Measurements from ENCODE around the gene MAST4.
"Not testable (repeated sequence)": the region's sequence is repeated elsewhere in the genome, so short reads cannot be mapped to it uniquely, and the experiment has no call there.

MAST4 gene

DNA sequence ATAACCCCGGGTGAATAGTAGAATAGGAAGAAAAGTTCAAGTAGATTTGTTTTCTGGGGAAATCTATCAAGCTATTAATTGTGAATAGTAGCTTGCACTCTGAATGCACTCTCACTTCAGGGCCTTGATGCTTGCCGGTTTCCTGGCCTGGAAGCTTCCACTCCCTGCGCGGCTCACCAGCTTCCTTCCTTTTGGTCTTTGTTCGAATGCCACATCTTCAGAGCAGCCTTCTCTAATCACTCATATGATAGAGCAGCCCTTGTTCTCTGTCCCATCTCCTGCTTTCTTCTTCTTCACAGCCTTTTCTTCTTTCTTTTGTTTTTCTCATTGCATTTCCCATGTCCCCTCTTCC is 146.7 kb downstream of the MAST4 start:
- no peak for DNase-seq (ENCODE audit: low read depth in 2 of 2)

DNA sequence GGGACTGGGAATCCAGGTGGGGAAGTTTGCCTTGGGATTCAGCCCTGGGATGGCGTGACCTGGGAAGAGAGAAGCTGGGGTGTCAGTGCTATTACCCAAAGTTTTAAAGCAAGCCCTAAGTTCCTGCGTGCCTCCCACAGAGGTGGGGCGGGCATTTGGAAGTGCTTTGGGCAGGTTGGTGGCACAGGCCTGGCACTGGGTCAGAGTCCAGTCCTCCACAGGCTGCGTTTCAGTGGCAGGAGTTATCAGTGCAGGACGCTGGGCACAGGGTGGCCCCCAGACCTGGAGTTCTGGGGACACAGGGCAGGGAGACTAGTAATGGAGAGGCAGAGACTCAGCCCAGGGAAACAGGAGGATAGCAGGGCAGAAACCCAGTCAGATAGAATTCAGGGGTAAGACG is 147.2 kb downstream of the MAST4 start:
- no peak for DNase-seq (ENCODE audit: low read depth in 2 of 2)

DNA sequence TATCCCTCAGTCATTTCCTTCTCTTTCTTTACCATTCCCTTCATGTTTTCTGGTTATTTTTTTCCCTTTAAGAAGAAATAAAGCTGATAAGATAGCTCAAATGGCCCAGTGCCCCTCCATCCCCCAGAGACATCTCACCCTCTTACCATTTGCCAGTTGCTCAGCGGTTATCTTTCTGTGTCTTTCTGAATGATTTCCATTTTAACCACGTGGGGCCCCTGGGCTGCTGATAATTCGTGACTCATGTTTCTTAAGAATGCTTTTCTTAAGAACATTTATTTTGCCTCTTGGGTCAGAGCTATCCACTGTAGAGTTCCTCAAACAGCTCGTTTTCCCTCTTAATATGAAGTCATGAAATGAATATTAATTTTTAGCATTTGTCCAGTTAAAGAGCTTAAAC is 147.8 kb downstream of the MAST4 start:
- no peak for DNase-seq (ENCODE audit: low read depth in 2 of 2)

DNA sequence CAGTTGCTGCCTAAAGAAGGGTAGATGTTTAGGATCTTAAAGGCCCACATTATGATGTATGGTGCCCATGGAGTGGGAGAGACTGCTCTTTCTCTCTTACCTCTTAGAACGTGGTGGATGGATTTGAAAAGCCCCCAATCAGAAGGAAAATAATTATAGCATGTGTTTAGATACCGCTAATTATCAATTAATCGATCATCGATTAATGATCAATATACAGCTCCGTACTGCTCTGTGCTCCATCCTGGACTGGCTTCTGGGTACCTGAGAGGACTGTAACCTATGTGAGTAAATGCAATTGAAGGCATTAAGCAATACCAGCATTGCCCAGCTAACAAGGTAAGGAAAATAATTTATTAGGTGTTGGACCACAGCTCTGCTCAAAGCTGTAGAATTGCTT is 149.1 kb downstream of the MAST4 start:
- no peak for DNase-seq (ENCODE audit: low read depth in 2 of 2)

DNA sequence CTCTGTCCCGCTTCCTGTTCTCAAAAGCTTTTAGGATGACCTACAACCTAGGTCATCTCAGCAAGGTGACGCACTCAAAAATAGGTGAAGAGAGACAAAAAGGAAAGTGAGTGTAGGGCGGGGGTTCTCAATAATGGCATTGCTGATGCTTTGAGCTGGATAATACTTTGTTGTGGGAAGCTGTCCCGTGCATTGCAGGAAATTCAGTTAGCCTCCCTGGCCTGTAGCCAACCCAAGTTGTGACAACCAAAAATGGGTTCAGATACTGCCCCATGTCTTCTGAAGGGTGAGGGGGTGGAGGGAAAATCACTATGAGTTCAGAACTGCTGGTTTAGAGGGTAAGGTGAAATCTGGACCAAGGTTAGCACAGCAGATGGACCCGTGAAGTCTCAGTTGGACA is 151.4 kb downstream of the MAST4 start:
- no peak for DNase-seq (ENCODE audit: low read depth in 2 of 2)

DNA sequence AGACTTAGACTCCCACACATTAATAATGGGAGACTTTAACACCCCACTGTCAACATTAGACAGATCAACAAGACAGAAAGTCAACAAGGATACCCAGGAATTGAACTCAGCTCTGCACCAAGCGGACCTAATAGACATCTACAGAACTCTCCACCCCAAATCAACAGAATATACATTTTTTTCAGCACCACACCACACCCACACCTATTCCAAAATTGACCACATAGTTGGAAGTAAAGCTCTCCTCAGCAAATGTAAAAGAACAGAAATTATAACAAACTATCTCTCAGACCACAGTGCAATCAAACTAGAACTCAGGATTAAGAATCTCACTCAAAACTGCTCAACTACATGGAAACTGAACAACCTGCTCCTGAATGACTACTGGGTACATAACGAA is 156.5 kb downstream of the MAST4 start:
- DNase-seq (ENCODE audit: low read depth in 2 of 2), result not testable (repeated sequence)

DNA sequence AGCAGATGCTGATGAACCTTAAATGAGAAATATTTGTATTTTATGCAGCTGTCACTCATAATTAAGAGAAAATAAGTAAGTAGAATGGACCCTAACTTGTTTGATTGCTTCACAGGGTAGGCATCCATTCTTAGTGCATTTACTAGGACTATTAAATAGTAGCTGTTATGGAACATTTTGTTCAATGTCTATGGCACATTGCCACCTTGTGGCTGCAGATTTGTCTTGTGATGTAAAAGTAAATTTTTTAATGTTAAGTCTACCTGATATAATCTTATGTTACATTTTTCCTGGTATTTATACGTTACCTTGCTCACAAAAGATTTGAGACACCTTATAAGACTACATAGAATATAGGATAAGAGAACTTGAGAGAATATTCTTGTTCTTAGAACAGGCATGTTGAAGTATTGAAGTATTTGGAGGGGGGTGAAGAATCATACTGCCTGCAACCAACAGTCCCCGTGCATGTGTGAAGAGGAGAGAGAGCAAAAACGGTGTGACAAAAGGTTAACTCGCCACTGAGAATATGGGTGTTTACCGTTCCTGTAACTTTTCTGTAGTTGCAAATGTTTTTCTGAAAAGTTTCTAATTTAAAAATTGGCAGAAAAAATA is 161.1 kb downstream of the MAST4 start:
- no peak for DNase-seq (ENCODE audit: low read depth in 2 of 2)

DNA sequence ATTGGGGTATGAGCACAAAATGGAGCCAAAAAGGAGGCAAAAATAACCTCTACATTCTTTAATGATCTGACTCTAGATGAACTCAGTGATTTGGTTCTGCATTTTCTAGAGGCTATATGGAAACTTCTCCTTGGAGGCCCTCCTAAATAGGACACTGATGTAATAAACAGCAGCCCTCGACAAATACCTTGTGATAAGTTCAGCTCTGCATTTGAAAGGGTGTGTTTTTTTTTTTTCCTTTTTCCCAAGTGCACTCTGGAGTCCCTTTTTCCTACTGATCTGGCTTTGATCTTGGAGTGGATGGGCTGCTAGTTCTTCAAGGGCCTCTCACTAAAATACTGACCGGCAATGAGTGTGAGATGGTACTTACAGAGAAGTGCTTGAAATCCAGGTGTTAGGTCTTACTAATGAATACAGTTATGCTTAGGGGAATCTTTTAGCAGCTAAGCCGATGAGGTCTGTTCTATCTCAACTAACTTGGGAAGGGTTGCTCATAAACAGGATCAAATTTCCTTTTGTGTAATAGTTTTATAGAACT is 161.7 kb downstream of the MAST4 start:
- no peak for DNase-seq (ENCODE audit: low read depth in 2 of 2)

DNA sequence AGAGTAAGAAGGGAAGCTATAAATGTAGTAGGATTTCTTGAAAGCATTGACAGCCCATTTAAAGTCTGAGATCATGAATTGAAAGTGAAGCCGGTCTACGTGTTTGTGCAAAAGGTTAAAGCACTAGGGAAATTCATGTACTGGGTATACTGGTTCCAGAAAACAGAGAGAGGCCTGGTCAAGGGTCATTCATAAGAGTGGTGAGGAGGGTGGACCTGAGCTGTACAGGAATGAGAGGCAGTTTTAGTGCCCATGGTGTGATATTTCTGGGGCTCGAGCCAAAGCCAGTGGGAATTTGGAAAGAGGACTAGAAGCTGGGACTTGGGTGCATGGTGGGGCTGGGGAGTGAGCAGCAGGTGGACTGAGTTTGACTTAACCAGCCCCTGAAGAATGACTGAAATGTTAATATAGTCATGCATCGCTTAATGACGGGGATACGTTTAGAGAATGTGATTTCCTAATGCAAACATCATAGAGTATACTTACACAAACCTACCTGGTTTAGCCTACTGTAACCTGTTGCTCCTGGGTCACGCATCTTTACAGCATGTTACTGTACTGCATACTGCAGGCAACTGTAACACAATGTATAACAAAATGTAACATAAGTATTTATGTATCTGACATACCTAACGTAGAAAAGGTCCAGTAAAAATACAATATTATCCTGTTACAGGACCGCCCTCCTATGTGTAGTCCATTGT is 173.0 kb downstream of the MAST4 start:
- no peak for DNase-seq (ENCODE audit: low read depth in 2 of 2)

DNA sequence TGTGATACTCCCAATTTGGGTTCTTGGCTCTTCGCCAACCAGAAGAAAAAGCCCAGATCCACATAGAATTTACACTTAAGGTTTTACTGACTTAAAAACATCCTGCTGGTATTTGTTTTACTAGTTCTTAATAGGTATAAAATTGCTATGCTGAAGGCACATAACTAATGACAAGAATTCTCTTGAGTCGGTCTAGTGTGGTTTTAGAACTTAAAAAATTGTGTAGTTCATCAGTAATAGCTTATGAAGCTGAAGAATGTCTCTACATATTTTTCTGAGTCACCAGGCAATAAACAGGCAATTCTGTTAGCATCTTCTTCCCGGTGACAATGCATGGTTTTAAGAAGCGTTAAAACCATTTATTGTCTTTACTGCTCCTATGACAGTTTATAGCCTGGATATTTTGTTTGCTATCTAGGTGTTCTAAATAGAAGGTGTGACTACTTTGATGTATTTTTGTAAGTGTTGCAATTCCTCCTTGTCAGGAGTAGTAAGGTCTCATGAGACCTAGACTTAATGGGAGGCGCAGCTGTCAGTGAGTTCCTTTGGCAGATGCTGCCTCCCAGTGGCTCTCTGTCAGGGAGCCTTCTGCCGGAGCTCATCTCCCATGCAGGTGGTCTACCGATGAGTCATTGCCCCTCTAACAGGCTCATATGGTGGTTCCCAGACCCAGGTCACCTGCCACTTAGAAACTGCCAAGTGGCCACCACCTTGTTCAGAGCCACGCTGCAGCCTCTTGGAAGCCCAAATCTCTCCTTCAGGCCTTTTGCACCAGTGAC is 173.8 kb downstream of the MAST4 start:
- DNase-seq (ENCODE audit: low read depth in 2 of 2), result no peak

DNA sequence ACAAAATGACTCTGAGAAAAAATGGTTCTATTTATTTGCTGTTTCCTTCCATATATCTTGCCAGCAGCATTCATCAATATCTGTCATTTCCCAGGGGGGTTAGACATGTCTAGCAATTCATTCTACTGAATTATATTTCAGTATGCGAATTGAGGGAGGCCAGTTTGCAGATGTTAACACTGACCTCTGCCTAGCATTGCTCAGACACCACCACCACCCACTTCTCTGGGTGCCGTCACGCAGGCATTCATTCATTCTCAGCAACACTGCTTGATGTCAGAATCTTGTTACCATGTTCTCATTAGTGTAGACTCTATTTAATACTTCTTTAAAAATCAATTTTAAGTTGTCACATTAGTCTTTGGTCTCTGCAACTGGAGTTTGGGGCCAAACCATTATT is 181.7 kb downstream of the MAST4 start:
- DNase-seq (ENCODE audit: low read depth in 2 of 2), result no peak

DNA sequence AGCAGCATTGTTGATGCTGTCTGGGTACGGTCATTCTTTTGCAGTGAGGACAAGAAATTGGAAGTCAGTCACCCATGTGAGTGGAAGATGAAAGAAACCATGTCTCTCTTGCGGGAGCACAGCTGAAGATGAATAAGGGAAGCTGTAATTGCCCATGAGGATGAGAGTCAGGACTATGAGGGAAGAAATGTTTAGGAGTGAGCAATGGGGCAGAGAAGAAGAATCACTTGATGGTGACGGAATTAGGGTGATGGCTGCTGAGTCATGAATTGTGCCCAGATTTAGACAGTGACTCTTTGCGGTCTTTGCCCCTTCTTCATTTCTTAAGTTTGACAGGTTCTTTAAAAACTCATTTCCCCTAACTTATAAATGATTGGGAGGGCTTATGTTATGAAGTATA is 183.3 kb downstream of the MAST4 start:
- no peak for DNase-seq (ENCODE audit: low read depth in 2 of 2)

DNA sequence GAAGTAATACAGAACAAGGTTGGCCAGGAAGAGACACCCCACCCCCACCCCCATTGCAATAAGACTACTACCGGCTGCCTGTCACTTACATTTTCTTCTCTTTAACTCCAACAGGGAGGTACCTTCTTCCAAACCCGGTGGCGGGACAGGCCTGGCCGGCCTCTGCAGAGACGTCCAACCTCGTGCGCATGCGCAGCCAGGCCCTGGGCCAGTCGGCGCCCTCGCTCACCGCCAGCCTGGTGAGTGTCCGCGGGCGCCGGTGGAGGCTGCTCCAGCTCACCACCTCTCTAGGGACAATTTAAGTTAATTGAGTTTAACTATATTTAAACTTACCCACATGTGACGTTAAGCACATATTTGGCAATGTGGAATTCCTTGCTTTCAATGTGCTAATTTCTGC is 192.4 kb downstream of the MAST4 start:
- DNase-seq (ENCODE audit: low read depth in 2 of 2), result no peak

DNA sequence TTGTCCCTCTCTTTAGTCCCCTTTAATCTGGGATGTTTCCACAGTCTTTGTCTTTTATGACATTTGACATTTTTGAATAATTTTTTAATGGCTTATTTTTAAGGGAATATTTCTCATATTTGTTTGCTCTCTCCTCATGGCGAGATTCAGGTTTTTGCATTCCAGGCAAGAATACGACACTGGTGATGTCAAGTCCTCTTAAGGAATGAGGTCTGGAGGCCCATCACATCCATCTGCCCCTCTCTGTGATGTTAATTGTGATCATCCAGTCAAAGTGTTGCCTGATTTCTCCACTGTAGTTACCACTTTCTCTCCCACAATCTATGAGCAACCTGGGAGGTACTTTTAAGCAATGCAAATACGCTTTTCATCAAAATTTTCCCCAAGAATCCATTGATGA is 193.2 kb downstream of the MAST4 start:
- no peak for DNase-seq (ENCODE audit: low read depth in 2 of 2)

DNA sequence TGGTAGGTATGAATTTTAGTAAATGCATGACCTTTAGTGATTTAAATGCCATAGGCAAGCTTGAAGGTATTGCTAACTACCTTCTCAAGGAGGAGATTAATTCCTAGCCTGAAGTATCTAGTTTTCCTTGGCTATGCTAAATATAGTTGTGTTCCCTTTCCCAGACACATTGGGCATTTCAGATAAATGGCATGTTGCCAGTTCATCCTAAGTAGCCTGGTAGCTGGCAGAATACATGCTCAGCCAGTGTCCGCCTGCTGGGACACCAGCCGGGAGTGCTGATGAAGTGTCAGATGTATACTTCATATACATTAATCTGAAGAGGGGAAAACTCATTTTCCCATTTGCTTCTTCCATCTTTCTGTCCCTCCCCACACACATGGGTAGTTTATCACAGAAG is 196.9 kb downstream of the MAST4 start:
- DNase-seq (ENCODE audit: low read depth in 2 of 2), result no peak

DNA sequence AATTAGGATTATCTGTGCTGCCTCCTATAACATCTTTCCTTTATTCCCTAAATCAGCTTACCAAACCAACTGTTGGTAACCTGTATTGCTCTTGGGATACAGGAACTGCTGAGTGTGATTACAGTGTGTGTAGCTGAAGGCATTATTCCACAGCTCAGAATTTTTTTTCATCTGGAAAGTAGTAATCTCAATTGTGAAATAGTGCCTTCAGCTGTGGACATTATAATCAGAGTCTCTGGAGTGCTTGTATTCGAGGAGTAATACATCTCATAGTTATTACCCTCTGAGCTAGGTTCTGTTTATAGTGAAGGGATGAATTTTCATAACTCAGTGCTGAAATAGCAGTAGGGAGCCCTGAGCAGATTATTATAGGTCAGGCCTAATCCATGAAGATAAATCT is 199.5 kb downstream of the MAST4 start:
- no peak for DNase-seq (ENCODE audit: low read depth in 2 of 2)

DNA sequence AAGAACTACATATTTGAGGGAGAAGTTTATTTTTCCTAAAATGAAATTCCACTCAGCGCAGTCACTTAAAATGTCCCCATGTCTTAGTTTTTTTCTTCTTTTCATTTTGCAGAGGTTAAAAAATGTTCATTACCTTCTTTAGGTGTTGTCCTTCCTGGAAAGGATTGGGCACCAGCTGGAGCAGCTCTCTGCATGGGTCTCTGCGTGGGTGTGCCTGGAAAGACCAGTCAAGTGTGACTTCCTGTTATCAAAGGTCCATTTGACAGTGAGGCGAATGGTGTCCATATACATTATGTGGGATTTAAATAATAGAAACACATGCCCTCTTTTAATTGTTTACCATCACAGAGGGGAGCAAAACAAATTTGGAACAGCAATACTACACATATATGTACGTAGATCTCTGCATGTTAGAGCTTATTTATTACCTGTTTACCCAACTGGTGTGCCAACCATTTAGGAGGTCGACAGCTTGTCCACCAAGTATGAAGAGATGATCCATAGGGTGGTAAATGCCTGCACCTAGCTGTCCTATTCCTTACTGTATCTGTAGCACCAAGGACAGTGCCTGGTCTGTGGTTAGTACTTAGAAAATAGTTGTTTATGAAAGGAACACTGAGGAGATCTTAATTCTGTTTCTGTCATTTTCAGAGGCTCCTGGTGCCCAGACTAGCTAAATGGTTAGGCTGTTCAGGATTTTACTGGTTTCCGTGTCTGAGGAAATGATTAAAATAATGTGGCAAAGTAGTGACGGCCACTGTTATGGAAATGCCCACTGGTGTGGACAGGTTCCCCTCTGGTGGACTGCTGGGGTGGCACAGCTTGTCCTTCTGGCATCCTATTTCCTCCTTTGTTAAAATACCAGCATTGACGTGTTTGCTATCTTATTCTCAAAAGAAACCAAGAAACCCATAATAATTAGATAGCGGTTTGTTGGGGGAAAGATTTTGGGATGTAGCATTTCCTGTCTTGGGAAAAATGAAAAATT is 200.4 kb downstream of the MAST4 start:
- no peak for DNase-seq (ENCODE audit: low read depth in 2 of 2)

DNA sequence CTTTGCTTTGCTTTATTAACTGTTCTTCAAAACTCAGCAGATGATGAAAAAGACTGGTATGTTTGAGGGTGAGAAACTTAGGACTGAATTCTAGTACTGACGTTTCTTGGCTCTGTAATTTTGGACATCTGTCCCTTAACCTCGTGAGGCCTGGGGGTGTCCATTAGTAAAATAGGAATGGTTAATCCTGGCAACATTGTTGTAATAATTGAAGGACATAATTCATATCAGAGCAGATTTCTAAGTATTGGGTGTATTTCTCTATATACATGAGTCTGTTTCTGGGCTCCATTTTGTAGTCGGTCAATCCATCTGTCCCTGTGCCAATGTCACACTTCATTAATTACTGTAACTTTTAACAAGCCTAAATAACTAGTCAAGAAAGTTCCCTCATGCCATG is 206.7 kb downstream of the MAST4 start:
- no peak for DNase-seq (ENCODE audit: low read depth in 2 of 2)

DNA sequence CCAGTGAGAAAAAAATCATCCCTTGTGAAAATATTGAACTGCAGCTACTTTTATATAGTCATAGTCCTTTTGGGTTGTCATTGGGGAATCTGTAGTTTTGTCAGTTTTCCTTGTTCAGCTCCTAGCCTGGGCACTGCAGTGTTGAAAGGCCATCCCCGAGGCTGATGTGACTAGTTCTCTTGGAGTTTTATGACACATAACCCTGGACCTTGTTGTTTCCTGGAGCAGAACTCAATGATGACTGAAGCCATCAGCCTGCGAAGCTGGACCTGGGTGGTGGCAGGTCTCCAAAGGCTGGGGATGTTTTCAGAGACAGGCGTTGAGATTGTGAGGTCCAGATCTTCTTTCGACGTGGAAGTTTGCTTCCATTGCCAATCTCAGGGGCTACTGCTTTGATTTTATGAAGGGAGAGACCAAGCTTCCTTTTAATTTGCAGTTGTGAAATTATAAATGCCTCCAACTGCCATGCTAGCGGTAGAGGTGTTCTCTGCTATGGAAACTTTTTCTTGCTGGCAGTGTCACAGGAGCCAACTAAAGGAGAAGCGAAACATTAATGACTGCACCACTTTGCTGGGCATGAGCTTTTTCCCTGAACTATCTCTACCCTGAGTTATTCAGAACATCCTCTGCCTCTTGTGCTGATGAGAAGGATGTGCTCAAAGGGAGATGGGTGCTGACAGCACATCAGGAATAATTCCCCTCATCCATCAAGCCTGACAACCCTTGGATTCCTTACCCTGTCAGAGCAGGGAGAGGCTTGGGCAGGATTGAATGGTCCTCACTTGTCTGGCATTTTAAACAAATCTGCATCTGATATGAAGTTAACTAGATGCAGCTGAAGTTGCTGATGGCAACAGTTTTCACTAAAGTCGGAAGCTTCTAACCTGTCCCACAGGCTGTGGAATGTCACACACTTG is 209.6 kb downstream of the MAST4 start:
- DNase-seq (ENCODE audit: low read depth in 2 of 2), result no peak

DNA sequence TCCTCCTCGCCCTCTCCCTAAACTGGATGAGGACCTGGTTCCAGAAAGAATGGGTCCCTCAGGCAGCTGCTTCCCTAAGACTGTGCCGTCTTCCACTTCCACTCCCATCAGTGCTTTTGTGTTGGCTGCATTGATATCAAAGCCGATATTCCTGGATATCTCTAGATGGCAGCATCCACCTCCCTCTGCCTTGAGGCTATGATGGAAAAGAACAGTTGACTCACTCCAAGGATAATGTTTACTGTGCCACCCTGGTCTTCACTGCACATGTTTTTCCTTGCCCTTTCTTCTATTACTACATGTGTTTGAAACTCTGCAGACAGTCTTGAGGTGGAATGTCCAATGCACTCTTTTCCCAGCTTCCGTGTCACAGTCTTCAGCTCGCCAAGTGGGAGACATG is 211.6 kb downstream of the MAST4 start:
- DNase-seq (ENCODE audit: low read depth in 2 of 2), result no peak

DNA sequence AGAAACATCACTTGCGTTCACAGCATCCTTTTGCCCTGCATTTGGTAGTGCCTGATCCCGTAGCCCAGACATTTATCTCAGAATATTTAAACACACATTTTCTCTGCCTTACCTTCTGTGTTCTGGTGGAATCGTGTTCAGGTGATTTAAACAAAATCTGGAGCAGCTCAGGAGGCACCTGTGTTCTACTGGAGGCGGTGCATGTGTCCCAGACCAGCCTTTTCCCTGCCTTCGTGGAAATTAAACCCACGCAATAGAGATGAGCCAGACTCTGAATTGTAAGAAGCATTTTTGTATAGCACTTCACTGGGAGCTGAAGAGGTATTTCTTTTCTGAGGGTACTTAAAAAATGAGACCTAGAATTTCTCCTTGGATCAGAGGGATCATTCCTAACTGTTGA is 212.5 kb downstream of the MAST4 start:
- no peak for DNase-seq (ENCODE audit: low read depth in 2 of 2)
